Mesendoderm (in vitro differentiated cells): Measurements from ENCODE around the gene LRP6.
A peak's percentile ranks its signal among the peaks of the same experiment; 100 is the strongest.

Experiments
- DNase-seq: peaks from one replicate; pipeline ENCODE4 v3.0.0; 2013
- H2AK5ac ChIP-seq: 2 replicates; pipeline ENCODE4 v1.6.1; 2013; ENCODE audit warnings: low read length, inconsistent platforms
- H2BK120ac ChIP-seq: 2 replicates; pipeline ENCODE4 v1.6.1; 2013; ENCODE audit warnings: low read depth, mild to moderate bottlenecking, low read length, moderate library complexity, mixed read lengths
- H2BK15ac ChIP-seq: replicated peaks from 2 replicates; pipeline ENCODE4 v1.6.1; 2013; ENCODE audit warnings: low read depth, mild to moderate bottlenecking, moderate library complexity
- H2BK5ac ChIP-seq: 2 replicates; pipeline ENCODE4 v1.6.1; 2013; ENCODE audit warnings: low read length, inconsistent platforms
- H3K18ac ChIP-seq: 2 replicates; pipeline ENCODE4 v1.6.1; 2013; ENCODE audit warnings: mild to moderate bottlenecking, low read length, mixed read lengths
- H3K23ac ChIP-seq: one replicate; pipeline ENCODE4 v1.6.1; 2013; ENCODE audit warnings: low read length
- H3K27ac ChIP-seq: 2 replicates; pipeline ENCODE4 v1.5.1; 2013; ENCODE audit warnings: low read depth, mild to moderate bottlenecking, inconsistent platforms, low read length, moderate library complexity
- H3K27me3 ChIP-seq: 2 replicates; pipeline ENCODE4 v1.6.1; 2013; ENCODE audit warnings: low read length, control low read depth, mild to moderate bottlenecking, inconsistent platforms; ENCODE audit not compliant: insufficient read depth, poor library complexity
- H3K36me3 ChIP-seq: 2 replicates; pipeline ENCODE4 v1.6.1; 2013; ENCODE audit warnings: low read length, inconsistent platforms; ENCODE audit not compliant: control insufficient read depth, insufficient read depth
- H3K4ac ChIP-seq: one replicate; pipeline ENCODE4 v1.6.1; 2013; ENCODE audit warnings: low read depth, mild to moderate bottlenecking, low read length, moderate library complexity
- H3K4me1 ChIP-seq: 2 replicates; pipeline ENCODE4 v1.6.1; 2013; ENCODE audit warnings: low read depth, low read length, inconsistent platforms; ENCODE audit not compliant: control insufficient read depth
- H3K4me2 ChIP-seq: 2 replicates; pipeline ENCODE4 v1.6.1; 2013; ENCODE audit warnings: low read length
- H3K4me3 ChIP-seq: 2 replicates; pipeline ENCODE4 v1.5.1; 2013; ENCODE audit warnings: mild to moderate bottlenecking, low read length
- H3K56ac ChIP-seq: one replicate; pipeline ENCODE4 v1.6.1; 2013; ENCODE audit warnings: low read length
- H3K79me1 ChIP-seq: 2 replicates; pipeline ENCODE4 v1.6.1; 2013; ENCODE audit warnings: low read length, inconsistent platforms
- H3K79me2 ChIP-seq: 2 replicates; pipeline ENCODE4 v1.6.1; 2013; ENCODE audit warnings: mild to moderate bottlenecking, low read length; ENCODE audit not compliant: control insufficient read depth, insufficient read depth
- H3K9ac ChIP-seq: 2 replicates; pipeline ENCODE4 v1.6.1; 2013; ENCODE audit warnings: low read length, inconsistent platforms
- H4K5ac ChIP-seq: one replicate; pipeline ENCODE4 v1.6.1; 2013; ENCODE audit warnings: low read length
- H4K8ac ChIP-seq: one replicate; pipeline ENCODE4 v1.6.1; 2013; ENCODE audit warnings: low read depth, mild to moderate bottlenecking, control low read depth, low read length, moderate library complexity
- WGBS: extraction: QIAGEN DNeasy Blood & Tissue Kit; methylation state at CpG from one replicate; pipeline ENCODE4 v1.1.7; 2013; ENCODE audit warnings: low lambda C conversion rate, missing lambda C conversion rate; ENCODE audit not compliant: insufficient coverage; ENCODE audit errors: extremely low coverage; 5-methylcytosine and 5-hydroxymethylcytosine counted together

LRP6 gene

GRCh38 chr12:12166751-12167150 lies 100.1 kb downstream of the LRP6 start:
- no peak overlapping the region for H4K8ac ChIP-seq
- H3K36me3 ChIP-seq: no peaks in the 10 kb centered on the region
- H3K27ac ChIP-seq: no peak overlapping the region
- no peak overlapping the region for H4K5ac ChIP-seq
- no peak overlapping the region for H3K4ac ChIP-seq
- no peak overlapping the region for H3K9ac ChIP-seq
- peak overlapping the region; percentile 16 for H3K23ac ChIP-seq
- H3K4me3 ChIP-seq: no peak overlapping the region
- no peaks in the 10 kb centered on the region for H3K4me1 ChIP-seq
- H3K27me3 ChIP-seq: no peaks in the 10 kb centered on the region
- H2AK5ac ChIP-seq: no peak overlapping the region
- H3K79me2 ChIP-seq: no peaks in the 10 kb centered on the region
- H3K56ac ChIP-seq: no peak overlapping the region
- no peak overlapping the region for H2BK15ac ChIP-seq
- H3K79me1 ChIP-seq: peaks cover 4% of the 10 kb centered on the region
- no peak overlapping the region for H2BK120ac ChIP-seq
- no peak overlapping the region for H2BK5ac ChIP-seq
- no peak overlapping the region for H3K18ac ChIP-seq
- no peak for DNase-seq
- H3K4me2 ChIP-seq: no peak overlapping the region

GRCh38 chr12:12159988-12160387 lies 106.9 kb downstream of the LRP6 start:
- Histone ChIP-seq H2BK15ac (no peak overlapping the region), H3K27ac (no peak overlapping the region), H3K27me3 (no peaks in the 10 kb centered on the region), H3K18ac (no peak overlapping the region), H2AK5ac (no peak overlapping the region), H3K4me1 (no peaks in the 10 kb centered on the region), H3K4me3 (no peak overlapping the region), H2BK120ac (no peak overlapping the region), H3K4me2 (no peak overlapping the region), H3K79me1 (peaks cover 4% of the 10 kb centered on the region), H3K56ac (no peak overlapping the region), H4K8ac (no peak overlapping the region), H3K4ac (no peak overlapping the region), H2BK5ac (no peak overlapping the region), H3K9ac (no peak overlapping the region), H3K23ac (no peak overlapping the region), H3K36me3 (peaks cover 2% of the 10 kb centered on the region), H4K5ac (no peak overlapping the region), H3K79me2 (peaks cover 1% of the 10 kb centered on the region)
- no CpG with 5 or more reads among the region's 1 CpG for WGBS
- no peak for DNase-seq

- H2BK15ac ChIP-seq: no peak overlapping the region
- H3K56ac ChIP-seq: no peak overlapping the region
- peaks cover 1% of the 10 kb centered on the region for H3K79me2 ChIP-seq
- no peak overlapping the region for H3K4ac ChIP-seq
- H4K8ac ChIP-seq: no peak overlapping the region
- no peak overlapping the region for H2BK5ac ChIP-seq
- H3K4me2 ChIP-seq: no peak overlapping the region
- no CpG with 5 or more reads among the region's 8 CpGs for WGBS
- no peaks in the 10 kb centered on the region for H3K27me3 ChIP-seq
- H4K5ac ChIP-seq: no peak overlapping the region
- DNase-seq: no peak
- peaks cover 2% of the 10 kb centered on the region for H3K36me3 ChIP-seq
- H3K4me1 ChIP-seq: no peaks in the 10 kb centered on the region
- no peak overlapping the region for H3K23ac ChIP-seq
- H3K27ac ChIP-seq: no peak overlapping the region
- H3K18ac ChIP-seq: no peak overlapping the region
- peaks cover 4% of the 10 kb centered on the region for H3K79me1 ChIP-seq
- no peak overlapping the region for H3K9ac ChIP-seq
- no peak overlapping the region for H2AK5ac ChIP-seq
- no peak overlapping the region for H3K4me3 ChIP-seq
- H2BK120ac ChIP-seq: no peak overlapping the region
Observed at GRCh38 chr12:12158858-12159257, 108.0 kb downstream of the LRP6 start.

GRCh38 chr12:12157424-12157823 lies 109.4 kb downstream of the LRP6 start:
- Histone ChIP-seq H4K5ac (no peak overlapping the region), H3K79me1 (peaks cover 4% of the 10 kb centered on the region), H3K27me3 (no peaks in the 10 kb centered on the region), H3K4ac (no peak overlapping the region), H2AK5ac (no peak overlapping the region), H3K23ac (no peak overlapping the region), H3K36me3 (peaks cover 2% of the 10 kb centered on the region), H2BK15ac (no peak overlapping the region), H4K8ac (no peak overlapping the region), H2BK120ac (no peak overlapping the region), H3K4me1 (no peaks in the 10 kb centered on the region), H3K56ac (no peak overlapping the region), H2BK5ac (no peak overlapping the region), H3K4me2 (no peak overlapping the region), H3K79me2 (peaks cover 1% of the 10 kb centered on the region), H3K4me3 (no peak overlapping the region), H3K18ac (no peak overlapping the region), H3K9ac (no peak overlapping the region), H3K27ac (no peak overlapping the region)
- DNase-seq: no peak
- WGBS: 100% methylated on average over 1 of the region's 1 CpG

GRCh38 chr12:12156828-12157227 lies 110.0 kb downstream of the LRP6 start:
- no peak overlapping the region for H3K18ac ChIP-seq
- H3K27me3 ChIP-seq: no peaks in the 10 kb centered on the region
- no peak overlapping the region for H3K4me2 ChIP-seq
- H3K79me2 ChIP-seq: peaks cover 1% of the 10 kb centered on the region
- no peaks in the 10 kb centered on the region for H3K4me1 ChIP-seq
- H3K79me1 ChIP-seq: peaks cover 2% of the 10 kb centered on the region
- H2BK120ac ChIP-seq: no peak overlapping the region
- H4K8ac ChIP-seq: no peak overlapping the region
- no CpG with 5 or more reads among the region's 2 CpGs for WGBS
- DNase-seq: no peak
- no peak overlapping the region for H3K4me3 ChIP-seq
- no peak overlapping the region for H3K56ac ChIP-seq
- H3K36me3 ChIP-seq: peaks cover 2% of the 10 kb centered on the region
- H4K5ac ChIP-seq: no peak overlapping the region
- no peak overlapping the region for H3K23ac ChIP-seq
- H2AK5ac ChIP-seq: no peak overlapping the region
- no peak overlapping the region for H3K9ac ChIP-seq
- H3K27ac ChIP-seq: no peak overlapping the region
- H2BK5ac ChIP-seq: no peak overlapping the region
- H3K4ac ChIP-seq: no peak overlapping the region
- H2BK15ac ChIP-seq: no peak overlapping the region

GRCh38 chr12:12156116-12156515 lies 110.7 kb downstream of the LRP6 start:
- Histone ChIP-seq H4K8ac (no peak overlapping the region), H3K27ac (no peak overlapping the region), H2AK5ac (no peak overlapping the region), H3K9ac (no peak overlapping the region), H2BK120ac (no peak overlapping the region), H3K79me1 (peaks cover 2% of the 10 kb centered on the region), H2BK5ac (no peak overlapping the region), H3K27me3 (no peaks in the 10 kb centered on the region), H4K5ac (no peak overlapping the region), H3K4me2 (no peak overlapping the region), H3K79me2 (peaks cover 1% of the 10 kb centered on the region), H3K56ac (no peak overlapping the region), H3K4ac (no peak overlapping the region), H2BK15ac (no peak overlapping the region), H3K36me3 (peaks cover 2% of the 10 kb centered on the region), H3K18ac (no peak overlapping the region), H3K4me1 (no peaks in the 10 kb centered on the region), H3K23ac (no peak overlapping the region), H3K4me3 (no peak overlapping the region)
- WGBS: no CpG with 5 or more reads among the region's 6 CpGs
- DNase-seq: no peak
